ENCODE measurements around the gene CDH23.

DNA sequence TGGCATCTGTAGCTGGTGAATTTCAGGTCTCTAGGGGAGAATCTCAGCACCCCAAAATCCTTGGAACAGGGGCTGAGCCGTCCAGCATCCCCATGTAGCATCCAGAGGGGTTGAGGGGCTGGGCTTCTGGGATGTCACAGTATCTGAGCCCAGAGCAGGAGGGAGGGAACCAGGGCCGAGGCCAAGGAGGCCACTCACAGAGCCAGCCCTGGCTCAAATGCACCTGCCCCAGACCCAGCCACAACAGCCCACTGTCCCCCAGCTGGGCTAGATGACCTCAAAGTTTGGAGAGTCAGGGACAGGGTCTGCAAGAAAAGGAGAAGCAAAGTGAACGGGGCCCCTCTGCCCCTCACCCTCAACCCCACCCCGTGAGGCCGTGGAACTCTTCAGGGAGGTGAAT is 354.3 kb downstream of the CDH23 start:
- TF ChIP-seq EP300 (IDR thresholded peaks at IDR 0.05), result no peak
- TF ChIP-seq, protein P1, sequence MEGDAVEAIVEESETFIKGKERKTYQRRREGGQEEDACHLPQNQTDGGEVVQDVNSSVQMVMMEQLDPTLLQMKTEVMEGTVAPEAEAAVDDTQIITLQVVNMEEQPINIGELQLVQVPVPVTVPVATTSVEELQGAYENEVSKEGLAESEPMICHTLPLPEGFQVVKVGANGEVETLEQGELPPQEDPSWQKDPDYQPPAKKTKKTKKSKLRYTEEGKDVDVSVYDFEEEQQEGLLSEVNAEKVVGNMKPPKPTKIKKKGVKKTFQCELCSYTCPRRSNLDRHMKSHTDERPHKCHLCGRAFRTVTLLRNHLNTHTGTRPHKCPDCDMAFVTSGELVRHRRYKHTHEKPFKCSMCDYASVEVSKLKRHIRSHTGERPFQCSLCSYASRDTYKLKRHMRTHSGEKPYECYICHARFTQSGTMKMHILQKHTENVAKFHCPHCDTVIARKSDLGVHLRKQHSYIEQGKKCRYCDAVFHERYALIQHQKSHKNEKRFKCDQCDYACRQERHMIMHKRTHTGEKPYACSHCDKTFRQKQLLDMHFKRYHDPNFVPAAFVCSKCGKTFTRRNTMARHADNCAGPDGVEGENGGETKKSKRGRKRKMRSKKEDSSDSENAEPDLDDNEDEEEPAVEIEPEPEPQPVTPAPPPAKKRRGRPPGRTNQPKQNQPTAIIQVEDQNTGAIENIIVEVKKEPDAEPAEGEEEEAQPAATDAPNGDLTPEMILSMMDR (IDR thresholded peaks at IDR 0.05), result no peak
